ENCODE measurements around the gene ERC1. TPM values are rescaled to one million over a fixed set of nuclear protein-coding genes. Genes with fewer than 3 reads are reported as not detected.
A peak's percentile ranks its signal among the peaks of the same experiment; 100 is the strongest.
"Not testable (repeated sequence)": the region's sequence is repeated elsewhere in the genome, so short reads cannot be mapped to it uniquely, and the experiment has no call there.

ERC1 gene
- total RNA-seq, 1 donor from 2014 or later, result 40.1 TPM

GRCh38 chr12:1078002-1078401 is 87.0 kb downstream of the ERC1 start:
- DNase-seq, result no peak

- DNase-seq, result no peak
Observed at GRCh38 chr12:1080520-1081223, 89.6 kb downstream of the ERC1 start.

GRCh38 chr12:1083151-1083888 is 92.3 kb downstream of the ERC1 start:
- no peak for DNase-seq

GRCh38 chr12:1083889-1084262 is 92.9 kb downstream of the ERC1 start:
- DNase-seq, result peak; percentile 15

GRCh38 chr12:1091350-1091749 is 100.3 kb downstream of the ERC1 start:
- DNase-seq, result no peak

- peak; percentile 24 for DNase-seq
Observed at GRCh38 chr12:1093166-1093751, 102.2 kb downstream of the ERC1 start.

GRCh38 chr12:1094714-1095113 is 103.7 kb downstream of the ERC1 start:
- no peak for DNase-seq

GRCh38 chr12:1099158-1099557 is 108.1 kb downstream of the ERC1 start:
- DNase-seq, result no peak

GRCh38 chr12:1099618-1100017 is 108.6 kb downstream of the ERC1 start:
- not testable (repeated sequence) for DNase-seq

GRCh38 chr12:1102115-1102514 is 111.1 kb downstream of the ERC1 start:
- DNase-seq, result no peak

- no peak for DNase-seq
Observed at GRCh38 chr12:1102791-1103450, 111.9 kb downstream of the ERC1 start.

GRCh38 chr12:1103632-1104031 is 112.6 kb downstream of the ERC1 start:
- DNase-seq, result no peak

- no peak for DNase-seq
Observed at GRCh38 chr12:1104088-1104800, 113.2 kb downstream of the ERC1 start.

- DNase-seq, result no peak
Observed at GRCh38 chr12:1107669-1108068, 116.6 kb downstream of the ERC1 start.

- DNase-seq, result no peak
Observed at GRCh38 chr12:1108276-1108675, 117.3 kb downstream of the ERC1 start.

- no peak for DNase-seq
Observed at GRCh38 chr12:1115484-1116231, 124.6 kb downstream of the ERC1 start.

- DNase-seq, result no peak
Observed at GRCh38 chr12:1117371-1117770, 126.3 kb downstream of the ERC1 start.

GRCh38 chr12:1117970-1118563 is 127.0 kb downstream of the ERC1 start:
- DNase-seq, result peak; percentile 45

GRCh38 chr12:1122786-1123185 is 131.8 kb downstream of the ERC1 start:
- no peak for DNase-seq

GRCh38 chr12:1126091-1126490 is 135.1 kb downstream of the ERC1 start:
- DNase-seq, result no peak

GRCh38 chr12:1127021-1127420 is 136.0 kb downstream of the ERC1 start:
- DNase-seq, result no peak

Data from skin of body (tissue), 2 donors.